ENCODE results near the gene MAP3K12. TPM values are rescaled to one million over a fixed set of nuclear protein-coding genes. Genes with fewer than 3 reads are reported as not detected.

Gene MAP3K12
- total RNA-seq, 4 donors from 2014 or later = 5.1 to 30.7 (median 24.6) TPM

DNA sequence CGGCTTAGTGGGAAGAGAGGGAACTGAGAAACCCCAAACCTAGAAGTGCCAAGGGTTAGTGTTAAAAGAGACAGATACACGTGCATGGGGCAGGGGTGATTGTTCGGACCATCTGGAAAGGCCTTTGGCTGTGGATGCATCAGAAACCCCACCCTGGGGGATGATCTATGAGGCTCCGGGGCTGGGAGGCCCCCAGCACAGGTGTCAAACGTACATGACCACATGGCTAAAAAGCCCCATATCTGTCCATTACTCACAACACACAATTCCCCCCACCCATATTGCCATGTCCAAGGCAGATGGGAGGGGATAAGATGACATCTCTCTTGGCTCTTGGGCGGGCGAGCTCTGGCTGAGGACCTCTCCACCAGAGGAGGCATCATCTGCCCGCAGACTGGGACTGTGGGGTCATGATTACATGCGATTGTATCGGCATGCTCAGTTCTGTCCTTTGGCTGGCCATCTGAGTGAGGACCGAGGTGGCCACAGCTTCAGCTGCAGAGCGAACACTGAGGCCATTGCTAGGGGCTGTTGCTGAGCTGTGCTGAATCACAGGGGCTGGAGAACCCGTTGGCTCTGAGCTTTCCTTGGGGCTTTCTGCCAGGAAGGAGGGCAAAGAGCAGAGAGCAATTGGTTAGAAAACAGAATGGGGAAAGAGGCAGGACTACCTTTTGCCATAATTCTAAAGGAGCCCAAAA, 17.6 kb upstream of the MAP3K12 start:
- TF ChIP-seq, protein P1, sequence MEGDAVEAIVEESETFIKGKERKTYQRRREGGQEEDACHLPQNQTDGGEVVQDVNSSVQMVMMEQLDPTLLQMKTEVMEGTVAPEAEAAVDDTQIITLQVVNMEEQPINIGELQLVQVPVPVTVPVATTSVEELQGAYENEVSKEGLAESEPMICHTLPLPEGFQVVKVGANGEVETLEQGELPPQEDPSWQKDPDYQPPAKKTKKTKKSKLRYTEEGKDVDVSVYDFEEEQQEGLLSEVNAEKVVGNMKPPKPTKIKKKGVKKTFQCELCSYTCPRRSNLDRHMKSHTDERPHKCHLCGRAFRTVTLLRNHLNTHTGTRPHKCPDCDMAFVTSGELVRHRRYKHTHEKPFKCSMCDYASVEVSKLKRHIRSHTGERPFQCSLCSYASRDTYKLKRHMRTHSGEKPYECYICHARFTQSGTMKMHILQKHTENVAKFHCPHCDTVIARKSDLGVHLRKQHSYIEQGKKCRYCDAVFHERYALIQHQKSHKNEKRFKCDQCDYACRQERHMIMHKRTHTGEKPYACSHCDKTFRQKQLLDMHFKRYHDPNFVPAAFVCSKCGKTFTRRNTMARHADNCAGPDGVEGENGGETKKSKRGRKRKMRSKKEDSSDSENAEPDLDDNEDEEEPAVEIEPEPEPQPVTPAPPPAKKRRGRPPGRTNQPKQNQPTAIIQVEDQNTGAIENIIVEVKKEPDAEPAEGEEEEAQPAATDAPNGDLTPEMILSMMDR (IDR thresholded peaks at IDR 0.05; ENCODE audit: low read depth) = no peak

DNA sequence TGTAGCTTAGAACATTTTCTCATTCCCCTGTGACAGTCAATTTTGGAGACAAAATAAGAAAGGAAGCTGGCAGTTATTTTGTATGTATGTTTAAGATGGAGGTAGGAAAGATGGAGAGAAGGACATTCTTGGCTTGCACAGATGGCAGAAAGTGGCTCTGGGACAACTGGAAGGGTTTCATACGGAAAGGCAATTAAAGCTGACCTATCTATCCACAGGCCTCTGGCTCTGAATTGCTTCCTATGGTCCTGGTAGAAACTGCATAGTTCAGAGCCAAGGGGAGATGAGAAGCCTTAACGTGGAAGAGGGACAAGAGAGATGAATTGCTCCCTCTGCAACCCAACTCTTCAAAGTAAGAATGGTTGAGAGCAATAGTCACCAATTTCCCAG, 16.0 kb upstream of the MAP3K12 start:
- TF ChIP-seq, protein P1 (IDR thresholded peaks at IDR 0.05; ENCODE audit: low read depth) = no peak

DNA sequence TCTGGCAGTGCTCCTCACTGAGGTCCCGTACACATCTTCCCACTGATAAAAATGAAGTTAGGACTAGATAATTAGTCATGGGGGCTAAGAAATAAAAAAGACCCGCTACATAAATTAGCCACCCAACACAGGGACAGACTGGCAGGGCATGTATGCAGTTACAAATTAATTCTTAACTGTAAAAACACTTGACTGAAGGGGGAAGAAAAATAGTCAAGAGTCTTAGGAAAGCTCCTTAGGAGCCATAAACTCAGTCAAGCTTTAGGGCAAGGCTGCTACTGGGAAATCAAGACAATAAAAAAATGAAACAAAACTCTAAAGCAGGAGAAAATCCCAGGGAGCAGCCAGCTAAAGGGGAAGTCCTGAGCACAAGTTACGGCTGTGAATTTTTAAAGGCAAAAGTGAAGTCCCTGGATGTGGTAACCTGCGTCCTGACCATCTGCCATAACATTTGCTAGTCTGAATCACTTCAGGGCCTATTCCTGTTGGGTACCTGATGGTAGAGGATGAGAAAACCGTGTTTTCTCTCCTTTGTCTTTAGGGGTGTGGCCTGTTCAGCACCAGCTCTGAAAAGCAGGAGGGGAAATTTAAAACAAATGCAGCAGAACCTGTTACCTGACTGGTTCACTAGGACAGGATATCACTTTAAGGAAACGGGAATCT, 15.5 kb upstream of the MAP3K12 start:
- TF ChIP-seq, protein P1 (IDR thresholded peaks at IDR 0.05; ENCODE audit: low read depth) = no peak

DNA sequence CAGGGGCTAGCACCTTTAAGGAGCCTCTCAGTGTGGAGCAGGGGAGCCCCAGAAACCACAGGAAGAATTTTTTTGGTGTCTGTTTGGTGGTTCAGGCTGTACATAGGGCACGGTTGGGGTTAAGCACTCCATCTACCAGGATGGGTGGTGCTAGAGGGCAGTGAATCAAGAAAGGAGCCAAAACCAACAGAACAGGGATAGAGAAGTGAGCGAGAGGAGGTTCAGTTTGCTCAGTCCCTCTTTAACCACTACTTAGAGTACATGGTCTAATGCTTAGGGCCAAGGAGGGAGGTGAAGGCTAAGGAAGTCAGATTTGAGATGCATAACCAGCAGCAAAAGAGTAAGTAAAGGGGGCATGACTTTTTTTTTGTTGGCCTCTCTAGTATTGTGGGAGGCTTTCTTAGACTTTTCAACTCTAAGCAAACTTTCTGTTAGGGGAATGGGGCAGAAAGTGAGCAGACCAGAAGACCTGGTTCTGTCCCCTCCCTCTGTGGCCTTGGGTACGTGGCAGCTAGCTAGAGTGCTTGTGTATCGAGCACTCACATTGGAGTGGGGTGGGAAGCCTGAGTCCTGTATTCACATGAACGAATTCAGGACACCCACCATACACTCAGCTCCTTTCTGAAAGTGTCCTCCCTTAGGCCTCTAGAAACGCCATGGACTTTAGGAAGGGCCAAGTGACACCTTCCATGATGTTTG, 14.6 kb upstream of the MAP3K12 start:
- TF ChIP-seq, protein P1 (IDR thresholded peaks at IDR 0.05; ENCODE audit: low read depth) = no peak

DNA sequence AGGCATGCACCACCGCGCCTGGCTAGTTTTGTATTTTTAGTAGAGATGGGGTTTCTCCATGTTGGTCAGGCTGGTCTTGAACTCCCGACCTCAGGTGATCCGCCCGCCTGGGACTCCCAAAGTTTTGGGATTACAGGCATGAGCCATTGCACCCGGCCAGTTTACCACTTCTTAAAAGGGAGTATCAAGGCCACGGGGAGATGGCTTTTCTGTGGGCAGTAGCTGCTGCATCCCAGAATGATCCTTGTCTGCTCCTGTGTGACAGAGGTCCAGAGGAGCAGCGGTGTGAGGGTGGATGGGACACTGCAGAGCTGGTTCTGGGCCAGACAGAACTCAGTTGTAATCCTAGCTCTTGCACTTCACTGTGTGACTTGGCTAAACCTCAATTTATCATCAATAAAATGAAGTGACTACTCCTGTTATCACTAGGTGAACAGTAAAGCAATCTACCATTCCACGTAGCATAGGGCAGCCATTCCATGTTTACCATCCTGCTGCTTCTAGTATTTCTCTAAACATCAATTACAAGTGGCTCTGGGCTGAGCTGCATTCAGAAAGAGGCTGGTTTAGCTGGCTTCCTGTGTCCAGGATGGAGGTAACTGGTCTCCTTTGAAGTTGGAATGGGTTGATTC, 11.0 kb upstream of the MAP3K12 start:
- TF ChIP-seq, protein P1 (IDR thresholded peaks at IDR 0.05; ENCODE audit: low read depth) = no peak

DNA sequence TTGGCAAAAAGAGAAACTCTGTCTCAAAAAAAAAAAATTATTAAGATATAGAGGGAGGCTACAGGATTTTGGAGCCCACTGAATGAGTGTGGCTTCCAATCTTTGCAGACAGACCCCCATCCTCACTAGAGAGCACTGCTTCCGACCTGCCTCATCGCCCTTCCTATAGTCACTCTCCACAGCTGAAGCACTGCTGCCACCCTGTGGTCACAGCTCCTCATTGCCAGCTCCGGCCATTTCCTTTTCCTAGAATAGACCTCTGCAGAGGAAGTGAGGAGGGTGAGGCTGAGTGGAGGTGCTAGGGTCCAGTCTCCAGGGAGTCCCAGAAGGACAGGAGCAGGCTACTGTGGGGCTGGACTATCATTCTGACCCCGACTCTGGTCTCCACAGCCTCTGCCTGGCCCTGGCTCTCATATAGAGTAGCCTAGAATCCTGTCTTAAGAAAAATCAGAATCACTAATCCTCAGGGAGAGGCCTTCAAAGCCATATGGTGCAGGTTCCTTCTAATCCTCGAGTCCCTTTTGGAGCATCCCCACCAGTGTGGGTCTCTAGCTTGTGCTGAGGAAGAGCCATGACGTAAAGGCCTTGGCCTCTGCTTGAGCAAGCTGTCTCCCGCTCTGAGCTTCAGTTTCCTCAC, 9.4 kb upstream of the MAP3K12 start:
- TF ChIP-seq, protein P1 (IDR thresholded peaks at IDR 0.05; ENCODE audit: low read depth) = no peak
